AG09309 (cell line): Measurements from ENCODE around the gene TRIO.

ENCODE experiments used
- DNase-seq: peaks from one replicate; pipeline ENCODE4 v3.0.0-alpha.2; 2010; ENCODE audit warnings: low read depth
- H3K4me3 ChIP-seq: 2 replicates; pipeline ENCODE4 v1.5.1; 2011; ENCODE audit warnings: mild to moderate bottlenecking, low read depth, low read length, moderate library complexity; ENCODE audit not compliant: control insufficient read depth
- TF ChIP-seq, protein P1 (sequence below): IDR thresholded peaks from 2 replicates; pipeline ENCODE4 v1.5.1; 2011; ENCODE audit warnings: mild to moderate bottlenecking, low read depth, low read length, inconsistent platforms; ENCODE audit not compliant: insufficient read depth, control insufficient read depth; ENCODE audit errors: missing control alignments

Gene TRIO

GRCh38 chr5:14225173-14225834 lies 82.2 kb downstream of the TRIO start:
- H3K4me3 ChIP-seq = no peak overlapping the region
- DNase-seq = no peak
- TF ChIP-seq, protein P1, sequence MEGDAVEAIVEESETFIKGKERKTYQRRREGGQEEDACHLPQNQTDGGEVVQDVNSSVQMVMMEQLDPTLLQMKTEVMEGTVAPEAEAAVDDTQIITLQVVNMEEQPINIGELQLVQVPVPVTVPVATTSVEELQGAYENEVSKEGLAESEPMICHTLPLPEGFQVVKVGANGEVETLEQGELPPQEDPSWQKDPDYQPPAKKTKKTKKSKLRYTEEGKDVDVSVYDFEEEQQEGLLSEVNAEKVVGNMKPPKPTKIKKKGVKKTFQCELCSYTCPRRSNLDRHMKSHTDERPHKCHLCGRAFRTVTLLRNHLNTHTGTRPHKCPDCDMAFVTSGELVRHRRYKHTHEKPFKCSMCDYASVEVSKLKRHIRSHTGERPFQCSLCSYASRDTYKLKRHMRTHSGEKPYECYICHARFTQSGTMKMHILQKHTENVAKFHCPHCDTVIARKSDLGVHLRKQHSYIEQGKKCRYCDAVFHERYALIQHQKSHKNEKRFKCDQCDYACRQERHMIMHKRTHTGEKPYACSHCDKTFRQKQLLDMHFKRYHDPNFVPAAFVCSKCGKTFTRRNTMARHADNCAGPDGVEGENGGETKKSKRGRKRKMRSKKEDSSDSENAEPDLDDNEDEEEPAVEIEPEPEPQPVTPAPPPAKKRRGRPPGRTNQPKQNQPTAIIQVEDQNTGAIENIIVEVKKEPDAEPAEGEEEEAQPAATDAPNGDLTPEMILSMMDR = no peak

- TF ChIP-seq, protein P1 = no peak
- no peak for DNase-seq
- no peak overlapping the region for H3K4me3 ChIP-seq
Observed at GRCh38 chr5:14226149-14226548, 83.0 kb downstream of the TRIO start.

DNA sequence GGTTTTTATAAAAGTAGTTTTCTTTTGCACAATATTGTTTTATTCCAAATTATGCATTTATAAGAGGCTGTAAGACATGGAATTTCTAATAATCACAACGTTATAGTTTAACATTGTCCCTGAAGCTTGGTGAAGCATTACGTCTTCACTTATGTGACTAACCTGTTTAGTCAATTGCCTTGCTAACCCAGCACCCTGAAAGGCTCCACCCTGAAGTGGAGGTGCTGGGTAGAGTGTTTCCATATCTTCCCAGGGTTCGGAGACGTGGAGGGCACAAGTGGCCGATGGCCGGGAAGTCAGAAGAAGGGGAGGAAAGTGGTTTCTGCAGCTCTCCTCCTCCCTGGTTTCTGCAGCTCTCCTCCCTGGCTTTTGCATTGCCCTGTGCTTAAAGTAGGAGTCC lies 83.4 kb downstream of the TRIO start:
- DNase-seq = no peak
- no peak overlapping the region for H3K4me3 ChIP-seq
- TF ChIP-seq, protein P1 = no peak

GRCh38 chr5:14226992-14227391 lies 83.8 kb downstream of the TRIO start:
- no peak overlapping the region for H3K4me3 ChIP-seq
- DNase-seq = no peak
- TF ChIP-seq, protein P1 = no peak

GRCh38 chr5:14227513-14227912 lies 84.4 kb downstream of the TRIO start:
- no peak overlapping the region for H3K4me3 ChIP-seq
- TF ChIP-seq, protein P1 = no peak
- DNase-seq = no peak

- TF ChIP-seq, protein P1 = no peak
- H3K4me3 ChIP-seq = no peak overlapping the region
Observed at GRCh38 chr5:14228219-14228618, 85.1 kb downstream of the TRIO start.

DNA sequence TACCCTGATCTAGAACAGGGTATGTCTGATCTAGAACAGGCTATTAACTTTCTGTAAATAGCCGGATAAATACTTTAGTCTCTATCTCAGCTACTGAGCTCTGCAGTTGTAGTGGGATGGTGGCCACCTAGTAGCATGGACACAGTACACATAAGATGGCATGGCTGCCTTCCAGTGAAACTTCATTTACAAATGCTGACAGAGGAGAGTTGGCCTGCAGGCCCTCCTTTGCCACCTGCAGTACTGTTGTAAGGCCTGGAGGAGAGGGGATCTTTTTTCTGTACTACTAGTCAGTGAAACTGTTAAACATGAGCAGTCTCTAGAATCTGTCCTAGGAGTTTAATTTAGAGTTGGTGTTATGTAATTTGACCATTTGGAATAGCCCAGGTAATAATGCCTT lies 86.0 kb downstream of the TRIO start:
- TF ChIP-seq, protein P1 = no peak
- DNase-seq = no peak
- no peak overlapping the region for H3K4me3 ChIP-seq

More at GRCh38 chr5:14228219-14228618, 85.1 kb downstream of the TRIO start:
- DNase-seq = no peak
